ENCODE data around the gene PDZK1. TPM values are rescaled to one million over a fixed set of nuclear protein-coding genes. Genes with fewer than 3 reads are reported as not detected.

PDZK1 gene
- total RNA-seq, 1 donor from 2014 or later: 0.41 TPM

- no peak for TF ChIP-seq CTCF (IDR thresholded peaks at IDR 0.05; ENCODE audit: unreplicated experiment)
- Mint-ChIP-seq H3K9me3 (ENCODE audit: unreplicated experiment) (no peaks in the 10 kb centered on the region), H3K27me3 (ENCODE audit: unreplicated experiment) (no peaks in the 10 kb centered on the region), H3K4me1 (ENCODE audit: unreplicated experiment) (no peaks in the 10 kb centered on the region), H3K36me3 (ENCODE audit: low read depth, unreplicated experiment) (peaks cover 16% of the 10 kb centered on the region), H3K4me3 (ENCODE audit: unreplicated experiment) (no peak overlapping the region), H3K27ac (ENCODE audit: unreplicated experiment) (no peak overlapping the region)
- no peak for DNase-seq (ENCODE audit: low spot score)
Measured at GRCh38 chr1:145740269-145740668, 33.1 kb upstream of the PDZK1 start.

GRCh38 chr1:145736191-145736590, 29.0 kb upstream of the PDZK1 start:
- Mint-ChIP-seq H3K27me3 (ENCODE audit: unreplicated experiment) (peaks cover 4% of the 10 kb centered on the region), H3K4me3 (ENCODE audit: unreplicated experiment) (no peak overlapping the region), H3K36me3 (ENCODE audit: low read depth, unreplicated experiment) (peaks cover 2% of the 10 kb centered on the region), H3K4me1 (ENCODE audit: unreplicated experiment) (peaks cover 9% of the 10 kb centered on the region), H3K27ac (ENCODE audit: unreplicated experiment) (no peak overlapping the region), H3K9me3 (ENCODE audit: unreplicated experiment) (no peaks in the 10 kb centered on the region)
- DNase-seq (ENCODE audit: low spot score): no peak
- no peak for TF ChIP-seq CTCF (IDR thresholded peaks at IDR 0.05; ENCODE audit: unreplicated experiment)

GRCh38 chr1:145730900-145731299, 23.7 kb upstream of the PDZK1 start:
- peaks cover 4% of the 10 kb centered on the region for H3K27me3 Mint-ChIP-seq (ENCODE audit: unreplicated experiment)
- no peaks in the 10 kb centered on the region for H3K9me3 Mint-ChIP-seq (ENCODE audit: unreplicated experiment)
- H3K27ac Mint-ChIP-seq (ENCODE audit: unreplicated experiment): no peak overlapping the region
- DNase-seq (ENCODE audit: low spot score): no peak
- TF ChIP-seq CTCF (IDR thresholded peaks at IDR 0.05; ENCODE audit: unreplicated experiment): no peak
- peaks cover 15% of the 10 kb centered on the region for H3K4me1 Mint-ChIP-seq (ENCODE audit: unreplicated experiment)
- no peaks in the 10 kb centered on the region for H3K36me3 Mint-ChIP-seq (ENCODE audit: low read depth, unreplicated experiment)
- H3K4me3 Mint-ChIP-seq (ENCODE audit: unreplicated experiment): no peak overlapping the region

- Mint-ChIP-seq H3K4me1 (ENCODE audit: unreplicated experiment) (peaks cover 15% of the 10 kb centered on the region), H3K27ac (ENCODE audit: unreplicated experiment) (no peak overlapping the region), H3K9me3 (ENCODE audit: unreplicated experiment) (no peaks in the 10 kb centered on the region), H3K27me3 (ENCODE audit: unreplicated experiment) (peaks cover 4% of the 10 kb centered on the region), H3K4me3 (ENCODE audit: unreplicated experiment) (no peak overlapping the region), H3K36me3 (ENCODE audit: low read depth, unreplicated experiment) (no peaks in the 10 kb centered on the region)
- TF ChIP-seq CTCF (IDR thresholded peaks at IDR 0.05; ENCODE audit: unreplicated experiment): no peak
- no peak for DNase-seq (ENCODE audit: low spot score)
Measured at GRCh38 chr1:145730467-145730866, 23.3 kb upstream of the PDZK1 start.

- Mint-ChIP-seq H3K9me3 (ENCODE audit: unreplicated experiment) (no peaks in the 10 kb centered on the region), H3K36me3 (ENCODE audit: low read depth, unreplicated experiment) (no peaks in the 10 kb centered on the region), H3K4me3 (ENCODE audit: unreplicated experiment) (no peak overlapping the region), H3K27me3 (ENCODE audit: unreplicated experiment) (peaks cover 4% of the 10 kb centered on the region), H3K27ac (ENCODE audit: unreplicated experiment) (no peak overlapping the region), H3K4me1 (ENCODE audit: unreplicated experiment) (peaks cover 15% of the 10 kb centered on the region)
- no peak for DNase-seq (ENCODE audit: low spot score)
- TF ChIP-seq CTCF (IDR thresholded peaks at IDR 0.05; ENCODE audit: unreplicated experiment): no peak
Measured at GRCh38 chr1:145729666-145730436, 22.7 kb upstream of the PDZK1 start.
